Neuron (in vitro differentiated cells): ENCODE results near the gene CNOT1.
"Not testable (repeated sequence)": the region's sequence is repeated elsewhere in the genome, so short reads cannot be mapped to it uniquely, and the experiment has no call there.

Experiments
- H2AFZ ChIP-seq: one replicate; pipeline ENCODE4 v1.6.1; 2013; ENCODE audit warnings: low read depth, mild to moderate bottlenecking, inconsistent platforms, low read length, moderate library complexity
- H3K27me3 ChIP-seq: one replicate; pipeline ENCODE4 v1.6.1; 2013; ENCODE audit warnings: low read length; ENCODE audit not compliant: insufficient read depth
- H3K36me3 ChIP-seq: one replicate; pipeline ENCODE4 v1.6.1; 2013; ENCODE audit warnings: low read length; ENCODE audit not compliant: insufficient read depth
- H3K4me1 ChIP-seq: one replicate; pipeline ENCODE4 v1.6.1; 2013; ENCODE audit warnings: low read length; ENCODE audit not compliant: insufficient read depth
- H3K4me3 ChIP-seq: 2 replicates; pipeline ENCODE4 v1.5.1; 2013; ENCODE audit warnings: mild to moderate bottlenecking, low read length, moderate library complexity
- H3K9me3 ChIP-seq: one replicate; pipeline ENCODE4 v1.6.1; 2013; ENCODE audit warnings: low read length

CNOT1 gene

DNA sequence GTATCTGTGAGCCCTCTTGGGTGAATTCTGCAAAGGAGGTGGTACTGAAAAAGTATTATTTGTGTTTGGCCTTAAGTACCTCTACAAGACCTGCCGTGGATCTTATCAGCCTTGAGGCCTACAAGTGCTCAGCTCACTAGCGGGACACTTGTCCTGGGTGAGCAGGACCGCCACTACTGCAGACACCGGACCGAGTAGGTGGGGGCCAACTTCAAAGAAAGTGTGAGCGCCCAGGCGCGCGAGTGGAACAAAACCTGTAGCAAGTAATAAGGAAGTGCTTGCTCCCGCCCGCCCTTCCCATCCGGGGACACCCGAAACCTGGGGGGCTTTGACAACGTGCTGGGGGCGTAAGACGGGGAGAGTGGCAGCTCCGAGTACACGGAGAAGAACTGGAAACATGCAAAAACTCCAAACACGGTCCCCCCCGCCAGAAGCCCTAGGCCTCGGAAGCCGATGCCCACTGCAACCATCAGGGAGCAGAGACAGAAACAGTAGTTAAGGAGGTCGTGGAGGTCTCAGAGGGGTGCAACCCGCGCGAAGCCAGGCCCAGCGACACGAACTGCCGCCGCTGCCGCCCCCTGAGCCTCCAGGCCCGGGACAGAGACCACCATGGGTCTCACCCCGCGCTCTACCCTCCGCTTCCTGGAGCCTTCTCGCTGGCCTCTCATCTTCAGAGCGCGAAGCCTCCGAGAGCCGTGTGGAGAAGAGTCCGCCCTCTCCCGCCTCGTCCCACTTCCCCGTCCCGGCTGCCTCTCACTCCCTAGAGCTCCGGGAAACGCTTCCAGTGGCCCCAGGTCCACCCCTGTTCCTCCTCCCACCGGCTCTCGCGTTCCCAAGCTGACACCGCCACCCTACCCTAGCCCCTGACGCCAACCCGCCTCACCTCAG, 537 bp downstream of the CNOT1 start:
- H2AFZ ChIP-seq: no peak overlapping the region
- no peaks in the 10 kb centered on the region for H3K27me3 ChIP-seq
- peaks cover 7% of the 10 kb centered on the region for H3K4me1 ChIP-seq
- H3K9me3 ChIP-seq: no peaks in the 10 kb centered on the region
- H3K4me3 ChIP-seq: peak overlapping the region; percentile 79
- peaks cover 11% of the 10 kb centered on the region for H3K36me3 ChIP-seq

DNA sequence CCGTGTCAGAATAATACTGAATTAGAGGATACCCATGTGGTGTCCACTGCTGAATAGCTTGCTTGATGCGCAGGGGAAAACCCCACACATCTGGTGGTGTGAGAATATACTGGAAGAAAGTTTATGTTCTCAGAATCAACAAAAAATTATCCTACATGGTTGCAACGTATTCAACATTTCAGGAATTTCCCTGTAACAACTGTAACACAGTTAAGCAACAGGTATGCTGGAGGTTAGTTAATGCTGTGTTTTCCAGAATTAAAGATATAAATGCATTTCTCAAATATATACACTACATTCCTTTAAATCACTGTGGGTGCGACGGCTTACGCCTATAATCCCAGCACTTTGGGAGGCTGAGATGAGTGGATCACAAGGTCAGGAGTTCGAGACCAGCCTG, 5.4 kb downstream of the CNOT1 start:
- no peak overlapping the region for H2AFZ ChIP-seq
- peaks cover 52% of the 10 kb centered on the region for H3K36me3 ChIP-seq
- H3K27me3 ChIP-seq: no peaks in the 10 kb centered on the region
- peaks cover 7% of the 10 kb centered on the region for H3K4me1 ChIP-seq
- no peak overlapping the region for H3K4me3 ChIP-seq
- H3K9me3 ChIP-seq: no peaks in the 10 kb centered on the region

DNA sequence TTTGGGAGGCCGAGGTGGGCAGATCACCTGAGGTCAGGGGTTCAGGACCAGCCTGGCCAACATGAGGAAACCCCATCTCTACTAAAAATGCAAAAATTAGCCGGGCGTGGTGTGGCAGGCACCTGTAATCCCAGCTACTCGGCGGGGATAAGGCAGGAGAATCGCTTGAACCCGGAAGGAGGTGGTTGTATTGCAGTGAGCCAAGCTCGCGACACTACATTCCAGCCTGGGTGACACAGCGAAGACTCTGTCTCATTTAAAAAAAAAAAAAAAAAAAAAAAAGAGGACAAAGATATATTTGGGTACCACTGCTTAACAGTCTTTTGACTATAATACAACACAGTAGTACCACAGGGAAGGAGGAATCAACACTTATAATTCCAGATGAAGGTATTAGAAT, 9.2 kb downstream of the CNOT1 start:
- Histone ChIP-seq H3K4me3 (no peak overlapping the region), H3K36me3 (peaks cover 74% of the 10 kb centered on the region), H3K4me1 (no peaks in the 10 kb centered on the region), H3K9me3 (no peaks in the 10 kb centered on the region), H2AFZ (no peak overlapping the region), H3K27me3 (no peaks in the 10 kb centered on the region)

DNA sequence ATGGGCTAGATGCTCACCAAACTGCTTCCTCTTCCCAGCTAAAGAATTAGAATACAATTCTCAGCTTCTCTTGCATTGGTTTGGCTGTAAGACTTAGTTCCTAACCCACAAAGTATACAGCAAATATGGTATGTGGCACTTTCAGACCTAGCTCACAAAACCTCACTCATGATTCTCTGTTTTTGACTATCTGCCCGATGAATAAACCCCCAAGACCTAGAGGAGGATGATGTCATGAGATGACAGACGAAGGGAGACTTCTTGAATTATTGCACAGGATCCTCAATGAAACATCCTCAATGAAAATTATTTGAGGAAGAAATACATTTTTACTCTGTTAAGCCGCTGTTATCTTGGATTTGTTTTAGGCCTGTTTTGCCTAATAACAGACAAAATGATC, 14.3 kb downstream of the CNOT1 start:
- Histone ChIP-seq H3K36me3 (peaks cover 36% of the 10 kb centered on the region), H3K4me1 (no peaks in the 10 kb centered on the region), H3K27me3 (no peaks in the 10 kb centered on the region), H3K9me3 (no peaks in the 10 kb centered on the region), H3K4me3 (no peak overlapping the region), H2AFZ (no peak overlapping the region)

DNA sequence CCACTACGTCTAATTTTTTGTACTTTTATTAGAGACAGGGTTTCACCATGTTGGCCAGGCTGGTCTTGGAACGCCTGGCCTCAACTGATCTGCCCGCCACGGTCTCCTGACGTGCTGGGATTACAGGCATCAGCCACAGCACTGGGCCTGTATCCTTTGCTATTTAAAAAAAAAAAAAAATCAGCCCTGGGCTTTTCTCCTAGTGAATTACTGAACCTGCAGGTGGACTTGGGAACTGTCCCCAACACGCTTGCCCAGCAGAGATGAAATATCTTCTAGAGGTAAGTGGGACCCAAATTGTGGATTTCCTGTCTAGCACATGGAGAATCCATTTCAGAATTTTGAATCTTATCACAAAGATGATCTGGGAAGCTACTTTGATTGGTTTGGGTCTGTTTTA, 14.8 kb downstream of the CNOT1 start:
- no peaks in the 10 kb centered on the region for H3K27me3 ChIP-seq
- H3K36me3 ChIP-seq: peaks cover 34% of the 10 kb centered on the region
- no peak overlapping the region for H2AFZ ChIP-seq
- H3K9me3 ChIP-seq: no peaks in the 10 kb centered on the region
- H3K4me1 ChIP-seq: no peaks in the 10 kb centered on the region
- no peak overlapping the region for H3K4me3 ChIP-seq

DNA sequence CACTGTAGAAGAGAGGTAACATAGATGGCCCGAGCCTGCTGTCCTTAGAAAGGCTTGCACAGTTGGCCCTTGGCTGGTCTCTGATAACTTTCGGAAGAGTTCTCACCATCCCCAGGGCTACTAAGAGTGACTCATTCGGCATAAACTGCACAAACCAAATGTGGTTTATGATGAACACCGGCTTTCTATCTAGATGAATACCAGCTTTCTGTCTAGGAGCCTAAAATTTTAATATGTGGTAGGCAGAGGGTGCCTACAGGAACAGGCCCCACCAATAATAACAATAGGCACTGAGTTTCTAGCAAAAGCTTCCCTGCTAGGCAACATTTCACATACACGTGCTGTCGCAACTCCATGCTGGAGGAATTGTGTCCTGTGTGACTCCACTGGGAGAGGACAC, 15.4 kb downstream of the CNOT1 start:
- Histone ChIP-seq H3K4me3 (no peak overlapping the region), H2AFZ (no peak overlapping the region), H3K9me3 (peaks cover 2% of the 10 kb centered on the region), H3K36me3 (peaks cover 33% of the 10 kb centered on the region), H3K27me3 (no peaks in the 10 kb centered on the region), H3K4me1 (no peaks in the 10 kb centered on the region)

DNA sequence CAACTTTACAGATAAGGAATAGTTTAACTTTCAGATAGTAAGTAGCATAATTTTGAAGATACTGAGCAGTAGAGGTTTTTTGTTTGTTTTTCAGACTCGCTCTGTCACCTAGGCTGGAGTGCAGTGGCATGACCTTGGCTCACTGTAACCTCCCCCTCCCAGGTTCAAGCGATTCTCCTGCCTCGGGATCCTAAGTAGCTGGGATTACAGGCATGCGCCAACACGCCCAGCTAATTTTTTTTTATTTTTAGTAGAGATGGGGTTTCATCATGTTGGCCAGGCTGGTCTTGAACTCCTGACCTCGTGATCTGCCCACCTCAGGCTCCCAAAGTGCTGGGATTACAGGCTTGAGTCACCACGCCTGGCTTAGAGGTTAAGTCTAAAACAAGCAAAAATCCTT, 16.7 kb downstream of the CNOT1 start:
- not testable (repeated sequence) for H2AFZ ChIP-seq, H3K27me3 ChIP-seq
- peaks cover 32% of the 10 kb centered on the region for H3K36me3 ChIP-seq

DNA sequence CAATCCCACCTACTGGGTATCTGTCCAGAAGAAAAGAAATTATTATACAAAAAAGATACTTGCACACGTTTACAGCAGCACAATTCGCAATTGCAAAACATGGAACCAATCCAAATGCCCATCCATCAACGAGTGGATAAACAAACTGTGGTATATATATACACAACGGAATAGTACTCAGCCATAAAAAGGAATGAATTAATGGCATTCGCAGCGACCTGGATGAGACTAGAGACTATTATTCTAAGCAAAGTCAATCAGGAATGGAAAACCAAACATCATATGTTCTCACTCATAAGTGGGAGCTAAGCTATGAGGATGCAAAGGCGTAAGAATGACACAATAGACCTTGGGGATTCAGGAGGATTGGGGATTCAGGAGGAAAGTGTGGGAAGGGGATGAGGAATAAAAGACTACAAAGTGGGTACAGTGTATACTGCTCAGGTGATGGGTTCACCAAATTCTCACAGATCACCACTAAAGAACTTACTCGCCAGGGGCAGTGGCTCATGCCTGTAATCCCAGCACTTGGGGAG, 21.0 kb downstream of the CNOT1 start:
- Histone ChIP-seq H2AFZ (no peak overlapping the region), H3K27me3 (no peaks in the 10 kb centered on the region), H3K4me1 (no peaks in the 10 kb centered on the region), H3K9me3 (peaks cover 7% of the 10 kb centered on the region), H3K4me3 (no peak overlapping the region), H3K36me3 (peaks cover 36% of the 10 kb centered on the region)

More for the DNA sequence above, 16.7 kb downstream of the CNOT1 start:
- H3K9me3 ChIP-seq, H3K4me3 ChIP-seq, H3K4me1 ChIP-seq: not testable (repeated sequence)

DNA sequence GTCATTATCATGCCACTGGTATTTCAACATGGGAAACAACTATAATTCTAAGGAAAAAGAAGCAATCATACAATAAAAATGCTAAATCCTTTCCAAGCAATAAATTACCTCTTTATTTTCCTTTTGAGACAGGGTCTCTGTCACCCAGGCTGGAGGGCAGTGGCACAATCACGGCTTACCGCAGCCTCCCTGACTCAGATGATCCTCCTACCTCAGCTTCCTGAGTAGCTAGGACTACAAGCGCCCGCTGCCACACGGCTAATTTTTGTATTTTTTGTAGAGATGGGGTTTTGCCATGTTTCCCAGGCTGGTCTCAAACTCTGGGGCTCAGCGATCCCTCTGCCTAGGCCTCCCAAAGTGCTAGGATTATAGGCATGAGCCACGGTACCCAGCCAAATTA, 24.1 kb downstream of the CNOT1 start:
- H3K27me3 ChIP-seq: no peaks in the 10 kb centered on the region
- peaks cover 7% of the 10 kb centered on the region for H3K9me3 ChIP-seq
- no peaks in the 10 kb centered on the region for H3K4me1 ChIP-seq
- H3K4me3 ChIP-seq: no peak overlapping the region
- peaks cover 39% of the 10 kb centered on the region for H3K36me3 ChIP-seq
- H2AFZ ChIP-seq: no peak overlapping the region

DNA sequence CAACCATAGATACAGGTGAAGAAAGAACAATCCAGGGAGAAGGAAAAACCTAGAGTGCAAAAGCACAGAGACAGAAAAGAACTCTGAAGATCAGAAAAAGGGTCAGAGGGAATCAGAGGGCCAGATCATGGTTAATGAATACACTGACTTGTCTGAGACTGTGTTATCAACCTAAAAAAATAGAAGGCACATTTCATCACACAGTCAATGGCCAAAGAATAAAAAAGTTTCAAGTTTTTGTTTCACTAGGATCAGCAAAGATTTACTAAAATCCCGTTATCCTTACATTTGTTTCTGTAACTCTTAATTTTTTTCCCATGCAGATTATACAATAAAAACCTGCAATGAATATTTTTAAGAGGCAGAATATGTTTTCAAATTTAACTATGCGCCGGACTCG, 38.5 kb downstream of the CNOT1 start:
- no peaks in the 10 kb centered on the region for H3K4me1 ChIP-seq
- peaks cover 76% of the 10 kb centered on the region for H3K36me3 ChIP-seq
- no peaks in the 10 kb centered on the region for H3K9me3 ChIP-seq

DNA sequence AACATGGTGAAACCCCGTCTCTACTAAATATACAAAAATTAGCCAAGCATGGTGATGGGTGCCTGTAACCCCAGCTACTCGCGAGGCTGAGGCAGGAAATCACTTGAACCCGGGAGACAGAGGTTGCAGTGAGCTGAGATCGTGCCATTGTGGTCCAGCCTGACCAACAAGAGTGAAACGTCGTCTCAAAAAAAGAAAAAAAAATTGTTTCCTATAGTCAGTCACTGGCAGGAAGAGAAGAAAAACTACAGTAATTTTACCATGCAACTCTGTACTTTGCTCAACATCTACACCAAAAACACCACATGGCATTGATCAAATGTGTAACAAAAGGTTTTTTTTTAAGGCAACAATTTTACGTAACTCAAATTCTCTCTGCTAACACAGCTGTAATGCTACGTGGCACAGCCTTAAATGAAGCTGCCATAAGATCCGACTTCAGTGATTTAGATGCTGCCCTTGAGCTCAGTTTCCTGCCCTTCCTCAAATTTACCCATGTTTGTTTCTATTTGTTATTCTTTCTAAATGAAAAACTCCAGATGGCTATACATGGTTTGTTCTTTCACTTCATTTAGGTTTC, 40.2 kb downstream of the CNOT1 start:
- no peaks in the 10 kb centered on the region for H3K4me1 ChIP-seq
- H3K9me3 ChIP-seq: no peaks in the 10 kb centered on the region
- no peak overlapping the region for H3K4me3 ChIP-seq
- H2AFZ ChIP-seq: no peak overlapping the region
- H3K27me3 ChIP-seq: no peaks in the 10 kb centered on the region
- H3K36me3 ChIP-seq: peaks cover 84% of the 10 kb centered on the region

More for the DNA sequence above, 38.5 kb downstream of the CNOT1 start:
- H3K27me3 ChIP-seq: no peaks in the 10 kb centered on the region
- no peak overlapping the region for H3K4me3 ChIP-seq
- H2AFZ ChIP-seq: no peak overlapping the region

DNA sequence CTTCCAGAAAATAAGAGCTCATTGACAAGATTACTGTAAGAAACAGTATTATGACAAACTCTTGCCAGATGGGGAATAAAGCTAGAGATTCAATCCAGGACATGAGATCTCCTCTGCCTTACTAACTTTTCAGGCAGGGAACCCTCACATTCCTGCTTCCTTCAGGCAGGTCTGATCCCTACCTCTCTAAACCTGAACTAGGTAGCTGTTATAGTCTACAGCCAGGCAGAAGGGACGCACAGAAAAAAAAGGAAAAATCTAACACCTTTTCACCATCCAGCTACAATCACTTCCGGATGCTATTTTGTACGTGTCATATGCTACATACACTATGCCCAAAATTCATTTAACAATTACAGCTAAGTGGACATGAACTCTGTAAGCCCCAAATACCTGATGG, 41.2 kb downstream of the CNOT1 start:
- Histone ChIP-seq H2AFZ (no peak overlapping the region), H3K36me3 (peaks cover 85% of the 10 kb centered on the region), H3K27me3 (no peaks in the 10 kb centered on the region), H3K4me3 (no peak overlapping the region), H3K4me1 (no peaks in the 10 kb centered on the region), H3K9me3 (no peaks in the 10 kb centered on the region)

DNA sequence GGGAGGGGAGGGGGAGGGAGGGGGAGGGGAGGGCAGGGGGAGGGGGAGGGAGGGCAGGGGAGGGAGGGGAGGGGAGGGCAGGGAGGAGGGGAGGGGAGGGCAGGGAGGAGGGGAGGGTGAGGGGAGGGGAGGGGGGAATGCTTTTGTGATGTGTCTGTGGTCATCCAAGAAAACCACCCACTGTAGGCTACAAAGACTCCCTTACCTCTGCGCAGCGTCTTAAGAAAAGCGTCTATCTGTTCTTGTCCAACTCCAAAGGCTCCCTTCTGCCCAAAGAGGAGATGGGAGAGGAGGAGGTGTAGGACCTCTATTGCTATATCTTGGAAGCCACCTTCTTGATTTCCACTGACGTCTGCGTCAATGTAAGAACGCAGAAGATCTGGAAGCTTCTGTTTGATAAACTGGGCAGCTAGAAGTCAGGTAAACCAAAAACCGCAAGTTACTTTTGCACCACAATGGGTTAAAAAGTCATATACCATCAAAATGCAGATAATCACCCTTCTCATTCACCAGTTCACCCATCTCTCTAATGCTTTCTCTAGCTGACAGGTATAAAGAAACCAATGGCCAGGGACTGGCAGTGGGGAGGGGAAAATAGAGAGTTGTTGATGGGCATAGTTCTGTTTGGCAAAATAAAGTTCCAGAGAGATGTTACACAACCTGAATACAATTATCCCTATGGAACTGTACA, 43.1 kb downstream of the CNOT1 start:
- Histone ChIP-seq H3K4me1 (no peaks in the 10 kb centered on the region), H3K9me3 (no peaks in the 10 kb centered on the region), H3K4me3 (no peak overlapping the region), H3K36me3 (peaks cover 86% of the 10 kb centered on the region), H2AFZ (no peak overlapping the region), H3K27me3 (no peaks in the 10 kb centered on the region)
